ENCODE measurements around the gene CCL3.
A peak's percentile ranks its signal among the peaks of the same experiment; 100 is the strongest.
"Not testable (repeated sequence)": the region's sequence is repeated elsewhere in the genome, so short reads cannot be mapped to it uniquely, and the experiment has no call there.

Gene CCL3

GRCh38 chr17:36118477-36119353 lies 28.8 kb upstream of the CCL3 start:
- H3K4me1 ChIP-seq (ENCODE audit: low read length) = peaks cover 28% of the 10 kb centered on the region
- no peaks in the 10 kb centered on the region for H4K20me1 ChIP-seq (ENCODE audit: insufficient read depth, low read length)
- H3K36me3 ChIP-seq (replicated peaks; ENCODE audit: low read depth, low read length) = no peaks in the 10 kb centered on the region
- peaks cover 2% of the 10 kb centered on the region for H3K27me3 ChIP-seq (ENCODE audit: low read depth, low read length)
- peak overlapping the region; percentile 4; the same call in 1 of the 2 replicates for H3K27ac ChIP-seq (ENCODE audit: low read length)
- no peaks in the 10 kb centered on the region for H3K79me2 ChIP-seq (ENCODE audit: low read length)
- no peak overlapping the region for H3K9ac ChIP-seq (ENCODE audit: low read length)
- H3K4me3 ChIP-seq (ENCODE audit: low read length) = peak overlapping the region; percentile 16; the same call in 1 of the 2 replicates
- H3K9me3 ChIP-seq (ENCODE audit: insufficient read depth, low read length) = no peaks in the 10 kb centered on the region
- peak overlapping the region; percentile 50 for H3K4me2 ChIP-seq (ENCODE audit: low read length)
- H2AFZ ChIP-seq (ENCODE audit: low read depth, low read length) = no peak overlapping the region
- no peak for TF ChIP-seq CTCF (IDR thresholded peaks at IDR 0.05; ENCODE audit: low read depth, low read length)
- TF ChIP-seq EZH2phosphoT487 (IDR thresholded peaks at IDR 0.05; ENCODE audit: low read depth) = no peak

GRCh38 chr17:36117505-36118382 lies 27.8 kb upstream of the CCL3 start:
- peak overlapping the region; percentile 50 for H3K4me2 ChIP-seq (ENCODE audit: low read length)
- H3K9me3 ChIP-seq (ENCODE audit: insufficient read depth, low read length) = 0 out of 2 replicates have a peak, but pooled peaks cover under 1% of the 10 kb centered on the region
- peak overlapping the region; percentile 16 for H3K4me3 ChIP-seq (ENCODE audit: low read length)
- H4K20me1 ChIP-seq (ENCODE audit: insufficient read depth, low read length) = no peaks in the 10 kb centered on the region
- TF ChIP-seq CTCF (IDR thresholded peaks at IDR 0.05; ENCODE audit: low read depth, low read length) = no peak
- TF ChIP-seq EZH2phosphoT487 (IDR thresholded peaks at IDR 0.05; ENCODE audit: low read depth) = no peak
- peak overlapping the region; percentile 11; the same call in 1 of the 2 replicates for H3K9ac ChIP-seq (ENCODE audit: low read length)
- H2AFZ ChIP-seq (ENCODE audit: low read depth, low read length) = no peak overlapping the region
- H3K27ac ChIP-seq (ENCODE audit: low read length) = peak overlapping the region; percentile 50
- peaks cover 28% of the 10 kb centered on the region for H3K4me1 ChIP-seq (ENCODE audit: low read length)
- peaks cover 2% of the 10 kb centered on the region for H3K27me3 ChIP-seq (ENCODE audit: low read depth, low read length)
- no peaks in the 10 kb centered on the region for H3K79me2 ChIP-seq (ENCODE audit: low read length)
- no peaks in the 10 kb centered on the region for H3K36me3 ChIP-seq (replicated peaks; ENCODE audit: low read depth, low read length)

- not testable (repeated sequence) for H3K79me2 ChIP-seq (ENCODE audit: low read length); H3K36me3 ChIP-seq (replicated peaks; ENCODE audit: low read depth, low read length); H3K27ac ChIP-seq (ENCODE audit: low read length); H2AFZ ChIP-seq (ENCODE audit: low read depth, low read length); H3K27me3 ChIP-seq (ENCODE audit: low read depth, low read length); H3K9ac ChIP-seq (ENCODE audit: low read length); H3K4me2 ChIP-seq (ENCODE audit: low read length); H3K4me3 ChIP-seq (ENCODE audit: low read length); H4K20me1 ChIP-seq (ENCODE audit: insufficient read depth, low read length)
- 0 out of 2 replicates have a peak, but pooled peaks cover 10% of the 10 kb centered on the region for H3K9me3 ChIP-seq (ENCODE audit: insufficient read depth, low read length)
- peaks cover 28% of the 10 kb centered on the region for H3K4me1 ChIP-seq (ENCODE audit: low read length)
Observed at GRCh38 chr17:36115649-36115977, 25.7 kb upstream of the CCL3 start.

GRCh38 chr17:36114971-36115648 lies 25.2 kb upstream of the CCL3 start:
- H2AFZ ChIP-seq (ENCODE audit: low read depth, low read length); H3K79me2 ChIP-seq (ENCODE audit: low read length); H3K4me3 ChIP-seq (ENCODE audit: low read length); H3K27ac ChIP-seq (ENCODE audit: low read length); H3K9ac ChIP-seq (ENCODE audit: low read length); H3K4me2 ChIP-seq (ENCODE audit: low read length); H3K27me3 ChIP-seq (ENCODE audit: low read depth, low read length); H3K36me3 ChIP-seq (replicated peaks; ENCODE audit: low read depth, low read length); H4K20me1 ChIP-seq (ENCODE audit: insufficient read depth, low read length): not testable (repeated sequence)
- 0 out of 2 replicates have a peak, but pooled peaks cover 10% of the 10 kb centered on the region for H3K9me3 ChIP-seq (ENCODE audit: insufficient read depth, low read length)
- H3K4me1 ChIP-seq (ENCODE audit: low read length) = peaks cover 28% of the 10 kb centered on the region

- not testable (repeated sequence) for H3K4me2 ChIP-seq (ENCODE audit: low read length); H3K9ac ChIP-seq (ENCODE audit: low read length); H4K20me1 ChIP-seq (ENCODE audit: insufficient read depth, low read length); H3K4me3 ChIP-seq (ENCODE audit: low read length); H2AFZ ChIP-seq (ENCODE audit: low read depth, low read length); H3K36me3 ChIP-seq (replicated peaks; ENCODE audit: low read depth, low read length); H3K27ac ChIP-seq (ENCODE audit: low read length); H3K79me2 ChIP-seq (ENCODE audit: low read length)
- H3K9me3 ChIP-seq (ENCODE audit: insufficient read depth, low read length) = 0 out of 2 replicates have a peak, but pooled peaks cover 10% of the 10 kb centered on the region
- peaks cover 19% of the 10 kb centered on the region for H3K4me1 ChIP-seq (ENCODE audit: low read length)
- peaks cover 12% of the 10 kb centered on the region for H3K27me3 ChIP-seq (ENCODE audit: low read depth, low read length)
Observed at GRCh38 chr17:36113131-36113530, 23.2 kb upstream of the CCL3 start.
